Prostate gland (tissue), 2 donors: ENCODE data around the gene NUDT17. TPM values are rescaled to one million over a fixed set of nuclear protein-coding genes. Genes with fewer than 3 reads are reported as not detected.
"Not testable (repeated sequence)": the region's sequence is repeated elsewhere in the genome, so short reads cannot be mapped to it uniquely, and the experiment has no call there.

Experiments
- DNase-seq: peaks from one replicate; pipeline ENCODE4 v3.0.0-alpha.2; 2019; ENCODE audit warnings: low spot score
- H3K27ac ChIP-seq, 2 donors: fragments of 200-600 bp; sonication (generic); 2 replicates each; pipeline ENCODE4 v1.5.1; 2017 to 2019
- H3K27me3 ChIP-seq: fragments of 200-600 bp; sonication (generic); replicated peaks from 2 replicates; pipeline ENCODE4 v1.5.1; 2019; ENCODE audit not compliant: insufficient read depth
- H3K36me3 ChIP-seq, 2 donors: fragments of 200-600 bp; sonication (generic); 1 replicate in 1 of 2; 2 replicates in 1 of 2; pipeline versions ENCODE4 v1.5.1 to v1.8.1; 2017 to 2019
- H3K4me1 ChIP-seq: fragments of 200-600 bp; sonication (generic); replicated peaks from 2 replicates; pipeline ENCODE4 v1.5.1; 2019
- H3K4me3 ChIP-seq, 2 donors: fragments of 200-600 bp; sonication (generic); 2 replicates each; pipeline ENCODE4 v1.5.1; 2017 to 2019
- H3K9me3 ChIP-seq: fragments of 200-600 bp; sonication (generic); 2 replicates; pipeline ENCODE4 v1.5.1; 2017
- POLR2A ChIP-seq: fragments of 450-650 bp; IDR thresholded peaks from one replicate; pipeline ENCODE4 v1.6.1; 2016; ENCODE audit warnings: antibody characterized with exemption, mild to moderate bottlenecking
- POLR2AphosphoS5 ChIP-seq: sonication (generic); formaldehyde crosslinking; IDR thresholded peaks from one replicate; pipeline ENCODE4 v1.6.1; 2017; ENCODE audit warnings: antibody characterized with exemption
- WGBS: methylation state at CpG from one replicate; pipeline ENCODE4 v1.1.5; 2018; 5-methylcytosine and 5-hydroxymethylcytosine counted together
- intact Hi-C: fragments of 100-400 bp; cut with DNase I; formaldehyde crosslinking; loops from one replicate; pipeline ENCODE4 v1.14.2; 2022
- total RNA-seq, 2 donors: library from RNA; depleted of rRNA; stranded (reverse); fragments of >200 nt; gene quantifications; one replicate each; pipeline ENCODE4 v1.1.0, GENCODE V29; 2016
- TF ChIP-seq, protein P1 (sequence below), 4 experiments: fragments of 200-600 bp in 2 of 4; fragments of 450-650 bp in 2 of 4; sonication (generic) in 2 of 4; IDR thresholded peaks; 1 replicate in 3 of 4; 2 replicates in 1 of 4; pipeline ENCODE4 v1.5.1; 2016 to 2019; ENCODE audit warnings: antibody characterized with exemption in 4 of 4, mild to moderate bottlenecking in 2 of 4, moderate library complexity in 2 of 4

Gene NUDT17
- total RNA-seq, 2 donors from 2014 or later = 3.5 to 8.6 TPM

DNA sequence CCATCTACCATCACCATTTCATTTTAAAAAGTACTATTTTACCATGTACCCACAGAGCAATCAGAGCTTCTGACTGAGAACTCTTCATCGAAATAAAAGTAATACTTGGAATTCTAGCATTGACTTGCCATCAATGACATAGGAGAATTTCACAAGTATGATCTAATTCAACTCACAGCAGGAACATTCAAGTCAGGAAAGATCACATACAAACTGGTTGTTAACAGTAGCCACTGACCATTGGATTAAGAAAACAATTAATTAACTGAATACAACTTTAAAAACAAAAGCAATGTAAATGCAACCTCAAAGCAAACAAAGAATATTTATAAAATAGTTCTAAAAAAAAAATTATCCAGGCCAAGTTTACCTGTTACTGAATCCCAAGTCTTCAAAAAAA is 40.4 kb upstream of the NUDT17 start:
- no peaks in the 10 kb centered on the region for H3K36me3 ChIP-seq
- WGBS = 88% methylated on average over 1 of the region's 1 CpG
- H3K4me1 ChIP-seq = no peaks in the 10 kb centered on the region
- intact Hi-C loops = no loop called here
- H3K27me3 ChIP-seq = no peaks in the 10 kb centered on the region
- no peaks in the 10 kb centered on the region for H3K9me3 ChIP-seq
- H3K27ac ChIP-seq = no peak overlapping the region
- DNase-seq = no peak
- TF ChIP-seq POLR2AphosphoS5 (no peak), POLR2A (no peak)
- TF ChIP-seq, protein P1, sequence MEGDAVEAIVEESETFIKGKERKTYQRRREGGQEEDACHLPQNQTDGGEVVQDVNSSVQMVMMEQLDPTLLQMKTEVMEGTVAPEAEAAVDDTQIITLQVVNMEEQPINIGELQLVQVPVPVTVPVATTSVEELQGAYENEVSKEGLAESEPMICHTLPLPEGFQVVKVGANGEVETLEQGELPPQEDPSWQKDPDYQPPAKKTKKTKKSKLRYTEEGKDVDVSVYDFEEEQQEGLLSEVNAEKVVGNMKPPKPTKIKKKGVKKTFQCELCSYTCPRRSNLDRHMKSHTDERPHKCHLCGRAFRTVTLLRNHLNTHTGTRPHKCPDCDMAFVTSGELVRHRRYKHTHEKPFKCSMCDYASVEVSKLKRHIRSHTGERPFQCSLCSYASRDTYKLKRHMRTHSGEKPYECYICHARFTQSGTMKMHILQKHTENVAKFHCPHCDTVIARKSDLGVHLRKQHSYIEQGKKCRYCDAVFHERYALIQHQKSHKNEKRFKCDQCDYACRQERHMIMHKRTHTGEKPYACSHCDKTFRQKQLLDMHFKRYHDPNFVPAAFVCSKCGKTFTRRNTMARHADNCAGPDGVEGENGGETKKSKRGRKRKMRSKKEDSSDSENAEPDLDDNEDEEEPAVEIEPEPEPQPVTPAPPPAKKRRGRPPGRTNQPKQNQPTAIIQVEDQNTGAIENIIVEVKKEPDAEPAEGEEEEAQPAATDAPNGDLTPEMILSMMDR (IDR thresholded peaks at IDR 0.05) = no peak
- no peak overlapping the region for H3K4me3 ChIP-seq

DNA sequence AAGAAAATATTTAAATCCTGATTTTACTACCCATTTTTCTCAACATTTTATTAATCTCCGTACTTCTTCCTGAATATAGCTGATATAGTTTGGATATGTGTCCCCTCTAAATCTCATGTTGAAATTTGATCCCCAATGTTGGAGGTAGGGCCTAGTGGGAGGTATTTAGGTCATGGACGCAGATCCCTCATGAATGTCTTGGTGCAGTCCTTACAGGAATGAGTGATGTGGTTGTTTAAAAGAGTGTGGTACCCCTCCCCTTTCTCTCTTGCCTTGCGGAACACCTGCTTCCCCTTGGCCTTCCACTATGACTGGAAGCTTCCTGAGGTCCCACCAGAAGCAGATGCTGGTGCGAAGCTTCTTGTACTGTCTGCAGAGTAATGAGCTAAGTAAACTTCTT is 39.0 kb upstream of the NUDT17 start:
- Histone ChIP-seq H3K27me3 (no peaks in the 10 kb centered on the region), H3K9me3 (no peaks in the 10 kb centered on the region), H3K27ac (no peak overlapping the region), H3K4me3 (no peak overlapping the region), H3K36me3 (no peaks in the 10 kb centered on the region), H3K4me1 (no peaks in the 10 kb centered on the region)
- intact Hi-C loops = no loop called here
- 97% methylated on average over 4 of the region's 4 CpGs for WGBS
- DNase-seq = no peak
- TF ChIP-seq, protein P1 (IDR thresholded peaks at IDR 0.05) = no peak
- TF ChIP-seq POLR2A (no peak), POLR2AphosphoS5 (no peak)

DNA sequence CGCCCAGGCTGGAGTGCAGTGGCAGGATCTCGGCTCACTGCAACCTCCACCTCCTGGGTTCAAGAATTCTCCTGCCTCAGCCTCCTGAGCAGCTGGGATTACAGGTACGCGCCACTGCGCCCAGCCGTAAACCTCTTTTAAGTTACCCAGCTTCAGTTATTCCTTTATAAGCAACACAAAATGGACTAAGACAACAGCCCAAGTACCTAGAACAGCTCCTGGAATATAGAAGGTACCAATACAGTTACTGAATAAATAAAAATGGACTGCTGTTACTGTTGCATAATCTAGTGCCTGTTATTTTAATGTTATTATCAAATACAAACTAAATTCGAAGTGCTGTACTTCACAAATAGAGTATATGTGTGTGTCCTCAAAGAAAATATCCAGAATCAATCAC is 38.6 kb upstream of the NUDT17 start:
- no peaks in the 10 kb centered on the region for H3K4me1 ChIP-seq
- no peak for DNase-seq

DNA sequence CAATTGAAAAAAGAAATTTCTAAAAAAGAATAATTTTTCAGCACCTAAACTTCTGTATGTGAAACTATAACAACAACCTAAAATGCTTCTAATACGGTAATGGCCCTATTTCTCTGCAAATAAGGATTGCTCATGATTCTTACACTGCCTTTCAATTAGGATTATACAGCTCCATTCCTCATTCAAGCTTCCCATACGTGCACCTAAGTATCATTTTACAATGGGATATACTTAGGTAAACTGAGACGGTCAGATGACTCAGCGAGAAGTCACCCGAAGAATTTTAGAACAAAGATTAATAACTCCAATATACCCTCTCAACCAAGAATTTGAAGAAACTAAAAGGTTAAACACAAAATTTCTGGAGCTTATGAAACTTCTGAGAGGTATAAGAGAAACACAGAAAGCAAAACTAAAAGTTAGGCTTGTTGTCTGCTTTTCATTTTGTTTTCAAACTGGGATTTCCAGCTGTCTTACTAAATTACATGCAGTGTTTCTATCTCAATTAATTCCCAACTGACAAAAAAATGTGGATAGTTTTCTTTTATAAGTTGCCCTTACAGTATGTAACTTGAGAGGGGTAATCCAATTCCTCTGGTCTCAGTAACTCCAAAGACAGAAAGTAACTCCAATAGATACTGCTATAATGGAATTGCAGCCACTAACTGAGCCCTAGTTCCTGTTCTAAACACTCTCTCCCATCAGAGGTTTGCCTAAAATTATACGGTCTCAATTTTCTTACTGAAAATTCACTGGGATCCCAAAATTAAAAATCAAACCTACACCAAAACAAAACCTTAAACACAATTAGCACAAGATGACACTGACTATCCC is 32.2 kb upstream of the NUDT17 start:
- H3K27ac ChIP-seq, H3K4me1 ChIP-seq, H3K36me3 ChIP-seq, H3K4me3 ChIP-seq, intact Hi-C loops, H3K27me3 ChIP-seq, DNase-seq, H3K9me3 ChIP-seq: not testable (repeated sequence)
- WGBS = 59% methylated on average over 5 of the region's 6 CpGs

More for the DNA sequence above, 38.6 kb upstream of the NUDT17 start:
- no peaks in the 10 kb centered on the region for H3K9me3 ChIP-seq
- H3K36me3 ChIP-seq = no peaks in the 10 kb centered on the region
- H3K27ac ChIP-seq = no peak overlapping the region
- 92% methylated on average over 7 of the region's 7 CpGs for WGBS
- intact Hi-C loops = no loop called here
- H3K27me3 ChIP-seq = no peaks in the 10 kb centered on the region
- no peak overlapping the region for H3K4me3 ChIP-seq
- TF ChIP-seq POLR2A (no peak), POLR2AphosphoS5 (no peak)
- TF ChIP-seq, protein P1 (IDR thresholded peaks at IDR 0.05) = no peak

DNA sequence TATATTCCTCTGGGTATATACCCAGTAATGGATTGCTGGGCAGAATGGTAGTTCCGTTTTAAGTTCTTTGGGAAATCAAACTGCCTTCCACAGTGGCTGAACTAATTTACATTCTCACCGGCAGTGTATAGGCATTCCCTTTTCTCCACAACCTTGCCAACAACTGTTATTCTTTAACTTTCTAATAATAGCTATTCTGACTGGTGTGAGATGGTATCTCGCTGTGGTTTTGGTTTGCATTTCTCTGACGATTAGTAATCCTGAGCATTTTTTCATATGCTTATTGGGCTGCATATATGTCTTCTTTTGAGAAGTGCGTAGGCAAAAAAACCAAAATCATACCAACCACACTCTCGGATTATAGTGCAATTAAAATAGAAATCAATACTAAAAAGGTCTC is 27.3 kb upstream of the NUDT17 start:
- H3K4me3 ChIP-seq, H3K9me3 ChIP-seq, DNase-seq, H3K4me1 ChIP-seq, H3K27ac ChIP-seq, H3K36me3 ChIP-seq, intact Hi-C loops, H3K27me3 ChIP-seq: not testable (repeated sequence)
- WGBS = 68% methylated on average over 2 of the region's 6 CpGs

DNA sequence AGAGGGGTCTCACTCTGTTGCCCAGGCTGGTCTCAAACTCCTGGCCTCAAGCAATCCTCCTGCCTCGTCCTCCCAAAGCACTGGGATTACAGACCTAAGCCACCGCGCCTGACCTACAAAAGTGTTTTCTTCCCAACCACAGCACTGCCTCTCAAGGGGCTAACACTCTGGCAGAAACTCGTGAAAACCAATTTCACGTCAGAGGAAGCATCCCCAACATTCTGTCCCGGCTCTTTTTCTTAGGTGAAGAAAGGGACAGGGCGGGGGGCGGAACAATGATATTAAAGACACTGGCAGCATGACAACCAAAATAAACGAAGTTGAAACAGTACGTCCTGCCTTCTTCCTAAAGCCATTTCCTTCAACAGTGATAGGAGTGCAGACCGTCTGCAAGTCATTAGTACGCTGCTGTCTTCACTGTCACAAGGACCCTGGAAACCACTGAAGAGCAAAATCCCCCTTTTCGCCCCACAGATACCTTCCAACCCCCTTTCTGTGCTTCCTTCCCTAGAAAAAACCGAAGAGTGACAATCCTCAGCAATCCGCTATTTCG is 22.6 kb upstream of the NUDT17 start:
- H3K9me3 ChIP-seq, H3K36me3 ChIP-seq, H3K4me3 ChIP-seq, H3K27me3 ChIP-seq, DNase-seq, H3K4me1 ChIP-seq, H3K27ac ChIP-seq: not testable (repeated sequence)
- intact Hi-C loops = loop anchor here (10.0 kb wide), 1 partner anchor 68 kb away; no protein-coding TSS in a partner anchor
- no CpG with 5 or more reads among the region's 16 CpGs for WGBS
